GM21390 (cell line): ENCODE results near the gene DGKQ.
"Not testable (repeated sequence)": the region's sequence is repeated elsewhere in the genome, so short reads cannot be mapped to it uniquely, and the experiment has no call there.

Source experiments
- ATAC-seq: cut with Tn5 transposase; IDR thresholded peaks from one replicate; pipeline ENCODE4 v1.9.1; 2021; ENCODE audit not compliant: unreplicated experiment

DGKQ gene

DNA sequence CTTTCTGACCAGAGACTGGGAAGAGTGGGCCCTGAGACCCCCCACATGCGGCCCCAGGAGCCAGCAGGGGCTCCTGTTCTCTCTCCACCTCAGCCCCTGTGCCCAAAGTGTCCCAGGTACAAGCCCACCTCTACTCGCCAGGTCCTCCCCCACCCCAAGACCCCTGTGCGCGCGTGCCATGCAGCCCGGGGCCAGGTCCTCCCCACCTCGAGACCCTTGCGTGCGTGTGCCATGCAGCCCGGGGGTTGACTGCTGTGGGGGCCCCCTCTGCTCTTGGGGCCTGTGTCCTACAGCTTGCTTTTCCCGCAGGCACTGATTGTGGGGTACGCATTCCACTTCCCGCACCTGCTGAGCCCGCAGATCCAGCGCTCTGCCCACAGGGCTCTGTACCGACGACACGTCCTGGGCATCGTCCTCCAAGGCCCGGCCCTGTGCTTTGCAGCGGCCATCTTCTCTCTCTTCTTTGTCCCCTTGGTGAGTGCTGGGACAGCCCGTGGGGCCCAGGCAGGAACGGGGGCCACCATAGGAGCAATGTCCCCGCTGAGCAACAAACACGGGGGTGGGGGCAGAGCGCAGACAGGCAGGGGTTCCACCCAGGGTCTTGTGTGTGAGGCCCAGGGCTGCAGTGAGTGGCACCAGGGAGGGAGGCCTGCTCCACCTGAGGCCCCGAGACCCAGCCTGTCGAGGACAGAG is 20.3 kb downstream of the DGKQ start:
- ATAC-seq = no peak

DNA sequence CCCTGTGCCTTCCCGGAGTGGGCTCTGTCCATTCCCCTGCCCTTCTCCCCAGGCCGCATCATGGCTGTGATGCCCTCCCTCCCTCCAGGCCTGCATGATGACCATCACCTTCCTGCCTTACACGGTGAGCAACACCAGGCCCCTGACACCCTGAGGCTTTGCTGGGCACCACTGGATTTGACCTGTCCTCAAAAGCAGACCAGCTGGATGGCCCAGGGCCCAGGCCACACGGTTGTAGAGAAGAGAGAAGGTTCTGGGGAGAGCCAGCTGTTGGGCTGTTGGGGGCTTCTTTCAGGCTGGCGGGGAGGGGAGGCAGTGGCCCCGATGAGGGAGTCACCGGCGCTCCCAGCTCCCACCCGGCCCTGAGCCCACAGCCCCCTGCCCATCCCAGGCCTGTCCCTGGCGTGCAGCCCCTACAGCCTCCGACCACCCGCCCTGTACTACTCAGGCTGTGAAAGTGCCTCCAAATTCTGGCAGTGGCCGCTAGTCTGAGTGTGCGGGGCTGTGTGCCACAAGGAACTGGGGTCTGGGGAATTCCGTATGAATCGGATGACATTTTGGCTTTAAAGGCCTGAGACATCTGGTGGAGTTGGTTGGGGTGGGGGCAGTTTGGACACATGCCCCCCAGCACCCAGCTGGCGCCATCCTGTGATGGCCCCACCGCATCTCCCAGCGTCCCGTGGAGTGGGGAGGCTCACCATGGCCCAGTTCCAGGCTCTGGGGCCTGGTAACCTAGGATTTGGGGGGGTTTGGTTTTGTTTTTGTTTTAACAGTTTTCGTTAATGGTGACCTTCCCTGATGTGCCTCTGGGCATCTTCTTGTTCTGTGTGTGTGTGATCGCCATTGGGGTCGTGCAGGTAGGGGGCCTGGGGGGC is 21.5 kb downstream of the DGKQ start:
- ATAC-seq = no peak

DNA sequence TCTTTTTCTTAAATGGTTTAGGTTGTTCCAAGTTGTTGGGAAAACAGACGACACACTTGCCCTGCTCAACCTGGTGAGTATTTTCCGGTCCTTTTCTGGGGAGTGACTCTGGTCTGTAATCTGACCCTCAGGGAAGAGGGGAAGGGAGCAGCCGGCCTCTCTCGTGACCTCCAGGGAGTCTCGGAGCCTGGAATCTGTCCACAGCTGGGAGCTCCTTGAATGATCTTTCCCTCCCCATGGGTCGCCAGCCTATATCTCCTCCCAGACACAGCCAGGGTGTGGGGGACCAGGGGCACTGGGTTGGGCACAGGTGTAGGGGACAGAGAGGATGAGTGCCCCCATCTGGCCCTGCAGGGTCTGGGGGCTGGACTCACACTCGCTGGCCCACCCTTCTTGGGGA is 22.2 kb downstream of the DGKQ start:
- ATAC-seq = no peak

DNA sequence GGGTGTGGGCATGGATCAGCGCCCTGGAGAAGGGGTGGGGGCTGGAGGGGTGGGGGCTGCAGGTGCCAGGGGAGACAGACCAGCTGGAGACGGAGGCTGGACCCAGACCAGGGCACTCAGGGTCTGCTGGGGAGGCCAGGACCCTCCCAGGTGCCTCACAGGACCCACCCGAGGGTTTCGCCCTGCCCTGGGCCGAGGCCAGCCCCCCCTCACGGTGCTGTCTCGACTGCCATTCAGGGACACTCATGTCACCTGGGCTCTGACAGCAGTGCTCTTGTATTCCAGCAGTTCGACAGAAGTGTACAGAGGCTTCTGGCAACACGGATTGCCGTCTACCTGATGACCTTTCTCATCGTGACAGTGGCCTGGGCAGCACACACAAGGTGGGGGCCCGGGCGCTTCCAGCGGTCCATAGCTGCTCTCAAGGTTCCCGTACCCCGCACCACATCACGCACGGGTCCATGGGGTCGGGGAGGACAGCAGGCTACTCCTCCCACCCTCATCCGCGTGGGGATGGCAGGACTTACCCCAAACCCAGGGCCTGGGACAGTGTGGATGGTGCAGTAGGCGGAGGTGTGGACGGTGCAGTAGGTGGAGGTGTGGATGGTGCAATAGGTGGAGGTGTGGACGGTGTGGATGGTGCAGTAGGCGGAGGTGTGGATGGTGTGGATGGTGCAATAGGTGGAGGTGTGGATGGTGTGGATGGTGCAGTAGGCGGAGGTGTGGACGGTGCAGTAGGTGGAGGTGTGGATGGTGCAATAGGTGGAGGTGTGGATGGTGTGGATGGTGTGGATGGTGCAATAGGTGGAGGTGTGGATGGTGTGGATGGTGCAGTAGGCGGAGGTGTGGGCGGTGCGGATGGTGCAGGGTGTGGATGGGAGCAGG is 23.0 kb downstream of the DGKQ start:
- no peak for ATAC-seq

DNA sequence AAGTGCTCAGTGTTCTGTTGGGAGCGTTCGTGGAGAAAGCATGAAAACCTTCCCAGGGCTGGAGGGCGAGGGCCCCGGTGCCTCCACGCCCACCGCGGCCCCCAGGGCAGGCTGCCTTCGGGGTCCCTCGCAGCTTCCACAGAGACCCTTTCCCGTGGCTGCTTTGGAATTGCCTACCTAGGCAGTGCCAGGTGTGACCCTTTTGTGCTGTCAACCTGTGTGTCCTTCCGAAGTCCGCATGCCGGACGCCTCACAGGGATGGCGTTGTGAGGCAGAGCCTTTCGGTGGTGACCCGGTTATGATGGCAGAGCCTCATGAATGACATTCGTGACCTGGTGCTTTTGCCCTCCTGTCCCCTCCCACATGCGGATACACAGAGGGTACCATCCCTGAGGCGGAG is 23.7 kb downstream of the DGKQ start:
- no peak for ATAC-seq

DNA sequence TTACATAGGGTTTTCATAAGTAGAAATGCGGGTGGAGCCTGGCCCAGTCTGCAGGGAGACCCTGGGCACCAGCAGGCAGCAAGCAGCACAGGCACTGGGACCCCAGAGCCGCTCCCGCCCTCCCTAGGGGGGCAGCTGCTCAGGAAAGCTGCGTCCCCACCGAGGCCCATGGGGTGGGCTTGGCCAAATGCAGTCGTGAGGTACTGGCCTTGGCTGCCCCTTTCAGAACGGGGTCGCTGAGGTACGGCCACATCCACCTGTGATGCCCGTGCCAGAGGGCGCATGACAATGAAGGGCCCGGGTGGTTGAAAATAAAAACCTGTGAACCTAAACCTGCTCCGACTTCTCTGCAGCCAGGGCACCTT is 24.5 kb downstream of the DGKQ start:
- no peak for ATAC-seq

DNA sequence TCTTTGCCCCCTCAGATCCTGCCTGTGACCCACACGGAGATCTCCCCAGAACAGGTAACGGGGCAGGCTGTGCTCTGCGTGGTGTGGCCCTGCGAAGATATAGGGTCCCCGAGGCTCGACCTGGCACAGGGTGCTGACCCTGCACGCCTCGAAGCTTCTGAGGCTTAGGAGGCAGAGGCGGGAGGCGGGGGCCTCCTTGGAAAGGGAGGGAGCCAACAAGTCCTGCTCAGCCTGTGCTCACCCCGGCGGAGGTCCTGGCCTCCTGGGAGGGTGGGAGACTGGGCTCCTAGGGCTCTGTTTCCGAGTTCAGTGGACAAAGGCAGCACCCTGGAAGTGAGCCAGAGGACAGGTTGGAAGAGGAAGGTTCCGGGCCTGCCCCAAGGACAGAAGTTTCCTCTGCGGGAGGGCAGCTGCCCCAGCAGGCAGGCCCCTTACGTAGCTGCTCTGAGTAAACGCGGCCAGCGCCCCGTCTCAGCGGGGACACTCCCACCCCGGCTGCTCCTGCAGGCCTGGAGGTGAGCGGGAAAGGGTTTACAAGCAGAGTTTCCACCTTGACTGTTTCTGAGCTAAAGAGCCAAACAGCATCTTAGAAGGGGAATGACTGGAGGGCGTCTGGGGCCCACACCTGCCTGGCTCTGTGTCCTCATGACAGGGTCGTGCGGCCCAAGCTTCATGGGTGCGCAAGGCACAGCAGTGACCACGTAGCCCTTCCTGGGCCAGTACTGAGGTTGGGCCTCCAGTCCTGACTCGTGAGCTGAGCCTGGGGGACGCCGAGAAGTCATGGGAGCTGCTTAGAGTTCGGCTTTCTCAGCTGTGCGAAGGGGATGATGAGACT is 25.1 kb downstream of the DGKQ start:
- ATAC-seq = no peak

DNA sequence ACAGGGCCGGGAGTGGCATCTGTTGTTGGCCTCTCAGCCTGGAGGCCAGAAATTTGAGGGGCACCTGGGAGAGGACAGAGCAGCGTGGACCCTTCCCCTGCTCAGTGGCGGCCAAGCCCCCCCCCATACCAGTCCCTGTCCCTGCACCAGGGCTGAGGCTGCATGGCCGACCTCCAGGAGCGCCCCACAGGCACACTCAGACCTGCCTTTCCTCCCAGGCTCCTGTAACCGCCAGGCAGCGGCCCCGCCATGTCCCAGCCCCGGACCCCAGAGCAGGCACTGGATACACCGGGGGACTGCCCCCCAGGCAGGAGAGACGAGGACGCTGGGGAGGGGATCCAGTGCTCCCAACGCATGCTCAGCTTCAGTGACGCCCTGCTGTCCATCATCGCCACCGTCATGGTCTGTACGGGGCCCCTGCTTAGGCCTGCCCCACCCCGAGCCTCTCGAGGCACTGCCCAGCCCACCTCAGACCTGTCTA is 25.8 kb downstream of the DGKQ start:
- no peak for ATAC-seq

DNA sequence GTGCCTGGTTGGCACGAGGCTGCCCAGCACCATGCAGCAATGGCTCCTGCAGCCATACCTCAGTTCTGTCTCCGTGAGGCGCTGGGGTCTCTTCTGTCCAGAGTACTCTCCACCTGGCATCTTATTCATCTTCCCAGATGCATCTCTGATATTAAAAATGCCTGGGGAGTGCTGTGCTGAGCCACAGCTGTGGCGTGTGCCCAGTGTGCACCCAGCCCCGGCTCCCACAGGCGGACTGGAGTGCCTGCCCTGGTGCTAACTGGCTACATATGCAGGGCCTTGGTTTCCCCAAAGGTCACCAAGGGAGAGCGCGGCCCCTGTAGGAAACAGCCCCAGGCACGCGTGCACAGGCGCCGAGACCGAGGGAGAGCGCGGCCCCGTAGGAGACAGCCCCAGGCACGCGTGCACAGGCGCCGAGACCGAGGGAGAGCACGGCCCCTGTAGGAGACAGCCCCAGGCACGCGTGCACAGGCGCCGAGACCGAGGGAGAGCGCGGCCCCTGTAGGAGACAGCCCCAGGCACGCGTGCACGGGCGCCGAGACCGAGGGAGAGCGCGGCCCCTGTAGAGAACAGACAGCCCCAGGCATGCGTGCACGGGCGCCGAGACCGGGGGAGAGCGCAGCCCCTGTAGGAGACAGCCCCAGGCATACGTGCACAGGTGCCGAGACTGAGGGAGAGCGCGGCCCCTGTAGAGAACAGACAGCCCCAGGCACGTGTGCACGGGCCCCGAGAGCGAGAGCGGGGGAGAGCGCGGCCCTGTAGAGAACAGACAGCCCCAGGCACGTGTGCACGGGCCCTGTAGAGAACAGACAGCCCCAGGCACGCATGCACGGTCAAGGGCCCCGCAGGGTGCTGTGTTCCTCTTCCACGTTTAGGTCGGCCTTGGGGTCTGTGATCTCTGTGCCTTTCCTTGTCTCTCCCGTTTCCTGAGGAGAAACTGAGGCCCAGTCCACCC is 26.6 kb downstream of the DGKQ start:
- no peak for ATAC-seq

DNA sequence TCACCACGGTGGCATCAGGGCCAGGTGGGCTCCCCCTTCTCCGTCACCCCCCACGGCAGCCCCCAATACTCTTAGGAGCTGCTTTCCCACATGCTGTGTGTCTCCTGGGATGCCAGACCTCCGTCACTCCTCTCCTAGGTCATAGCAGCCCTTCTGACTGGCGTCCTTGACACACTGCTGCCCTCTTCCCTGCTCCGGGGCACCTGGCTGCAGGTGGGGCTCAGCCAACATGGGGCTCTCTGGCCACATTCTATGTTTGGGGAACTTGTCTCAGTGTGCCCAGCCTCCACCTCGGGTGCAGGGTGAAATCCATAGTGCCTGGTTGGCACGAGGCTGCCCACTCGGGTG is 27.3 kb downstream of the DGKQ start:
- no peak for ATAC-seq

DNA sequence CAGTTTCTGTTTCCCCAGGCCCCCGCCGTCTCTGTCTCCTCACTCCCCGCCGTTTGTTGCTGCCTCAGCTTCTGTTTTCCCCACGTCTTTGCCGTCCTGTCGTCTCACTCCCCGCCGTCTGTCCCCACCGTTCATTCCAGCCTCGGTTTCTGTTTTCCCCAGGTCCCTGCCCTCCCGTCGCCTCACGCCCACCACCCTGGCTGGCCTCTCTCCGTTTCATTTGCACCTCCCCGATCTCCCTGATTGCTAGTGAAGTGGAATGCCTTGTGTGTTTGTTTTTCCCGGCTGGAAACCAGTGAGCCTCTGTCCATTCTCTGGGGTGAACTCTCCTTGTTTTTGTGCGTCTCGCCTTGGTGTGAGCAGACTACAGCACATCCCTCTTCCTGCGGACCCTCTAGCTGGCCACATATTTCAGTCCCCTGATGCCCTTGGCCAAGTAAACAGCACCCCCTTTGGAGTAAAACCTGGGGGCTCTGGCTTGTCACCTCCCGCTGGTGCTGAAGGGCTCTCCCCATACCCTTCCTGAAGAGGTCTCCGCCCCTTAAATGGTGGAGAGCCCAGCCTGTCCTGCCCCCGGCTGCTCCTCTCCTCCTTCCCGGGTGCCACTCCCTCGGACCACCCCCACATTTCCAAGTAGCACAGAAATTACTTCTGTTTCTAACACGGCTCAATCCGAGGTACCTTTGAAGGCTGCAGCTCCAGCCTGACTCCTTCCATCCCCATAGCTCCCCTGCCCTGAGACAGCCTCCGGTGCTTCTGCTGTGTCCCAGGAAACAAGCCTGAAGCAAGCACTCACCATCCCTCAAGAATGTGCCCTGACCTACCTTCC is 27.9 kb downstream of the DGKQ start:
- ATAC-seq = no peak

DNA sequence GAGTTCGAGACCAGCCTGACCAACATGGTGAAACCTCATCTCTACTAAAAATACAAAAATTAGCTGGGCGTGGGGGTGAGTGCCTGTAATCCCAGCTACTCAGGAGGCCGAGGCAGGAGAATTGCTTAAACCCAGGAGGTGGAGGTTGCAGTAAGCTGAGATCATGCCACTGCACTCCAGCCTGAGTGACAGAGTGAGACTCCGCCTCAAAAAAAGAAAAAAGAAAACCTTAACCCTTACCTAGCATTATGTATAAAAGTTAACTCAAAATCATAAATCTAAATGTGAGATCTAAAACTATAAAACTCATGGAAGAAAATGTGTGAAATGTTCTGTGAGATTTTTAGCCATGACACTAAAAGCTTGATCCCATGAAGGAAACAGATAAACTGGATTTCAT is 33.9 kb downstream of the DGKQ start:
- ATAC-seq = not testable (repeated sequence)

DNA sequence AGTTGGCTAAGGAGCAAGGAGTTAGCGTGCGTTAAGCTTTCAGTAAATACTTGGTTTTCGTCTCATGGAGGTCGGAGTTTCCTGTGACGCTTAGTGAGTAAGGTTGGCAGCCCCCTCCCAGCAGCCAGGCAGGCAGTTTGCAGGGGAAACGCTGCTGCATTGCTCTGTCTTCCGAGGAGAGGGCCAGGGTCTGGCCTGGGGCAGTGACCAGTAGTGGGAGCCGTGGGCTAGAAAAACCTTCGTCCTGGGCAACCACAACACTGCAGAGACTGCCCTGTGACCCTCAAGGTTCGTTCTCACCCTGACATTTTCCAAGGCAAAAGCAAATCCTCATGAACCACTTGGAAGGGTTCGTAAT is 40.7 kb downstream of the DGKQ start:
- ATAC-seq = no peak

DNA sequence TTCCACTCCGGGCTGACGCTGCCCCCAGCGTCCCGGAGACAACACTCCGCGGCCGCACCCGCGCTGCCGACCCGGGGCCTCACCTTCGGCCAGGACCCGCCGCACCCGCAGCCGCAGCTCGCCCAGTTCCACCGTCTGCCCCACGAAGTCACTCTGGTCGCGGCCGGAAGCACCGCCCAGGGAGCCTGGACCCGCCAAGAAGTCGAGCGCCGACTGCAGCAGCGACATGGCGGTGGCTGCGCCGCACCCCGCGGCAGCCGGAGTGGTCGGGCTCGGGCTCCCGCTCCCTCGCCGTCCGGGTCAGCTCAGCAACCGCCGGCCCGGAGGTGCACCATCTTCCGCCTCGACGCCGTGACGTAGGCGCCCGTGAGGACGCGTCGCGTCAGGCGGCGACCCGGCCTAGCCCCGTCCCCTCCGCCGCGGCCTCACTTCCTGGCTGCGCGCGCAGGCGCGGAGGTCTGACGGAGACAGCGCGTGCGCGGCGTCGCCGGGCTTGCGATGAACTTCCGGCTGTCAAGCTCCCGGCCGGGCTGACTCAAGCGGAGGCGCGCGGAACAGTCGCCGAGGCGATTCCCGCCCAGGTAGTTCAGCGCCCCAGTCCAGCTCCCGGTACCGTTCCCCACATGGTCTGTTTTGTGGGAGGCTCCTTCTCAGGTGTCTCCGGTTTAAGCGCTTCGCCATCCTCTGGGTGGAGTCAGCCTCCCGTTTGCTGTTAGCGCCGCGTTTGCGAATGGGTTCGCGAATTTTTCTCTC is 41.2 kb downstream of the DGKQ start, which contains the start of the genes GAK and TMEM175:
Gene GAK, minus strand, starts transcription at position 357 of the 753 bp plus-strand sequence. Its CDS starts 129 bp downstream, at position 228.
Gene TMEM175, plus strand, starts transcription at position 501 of the 753 bp plus-strand sequence. CDS start 15,280 bp downstream, outside the sequence.
- peak; percentile 87 for ATAC-seq

DNA sequence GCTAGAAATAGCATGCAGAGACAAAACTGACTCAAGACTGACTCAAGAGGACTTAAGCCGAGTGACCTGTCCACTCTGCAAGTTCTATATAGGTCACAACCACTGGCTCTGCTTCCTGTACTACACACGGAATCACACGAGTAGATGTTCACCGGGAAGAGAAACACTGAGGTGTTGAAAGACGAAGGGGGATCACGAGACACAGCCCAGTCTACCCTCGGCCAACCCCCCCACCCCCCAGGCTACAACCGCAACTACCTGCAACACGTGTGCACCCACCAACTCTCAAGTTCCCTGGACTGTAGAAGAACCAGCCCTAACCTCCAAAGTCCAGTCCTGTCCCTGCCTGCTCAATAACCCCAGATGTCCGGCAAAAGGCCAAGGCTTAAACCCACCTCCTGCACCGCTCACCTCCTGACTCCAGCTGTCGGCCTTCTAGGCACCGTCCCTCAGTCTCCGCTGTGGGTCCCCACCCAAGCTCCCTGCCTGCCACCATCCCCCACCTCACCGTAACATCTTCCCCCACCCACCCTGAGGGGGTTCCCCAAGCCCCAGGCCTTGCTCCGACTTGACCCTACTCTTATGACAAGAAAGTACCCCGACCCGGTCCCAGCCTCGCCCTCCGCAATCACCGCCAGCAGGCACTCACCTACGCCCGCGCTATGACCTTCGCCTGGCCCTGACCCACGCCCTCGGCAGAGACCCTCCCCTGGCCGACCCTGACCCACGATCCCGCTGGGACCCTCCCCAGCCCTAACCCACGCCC is 42.0 kb downstream of the DGKQ start:
- peak; percentile 4 for ATAC-seq

DNA sequence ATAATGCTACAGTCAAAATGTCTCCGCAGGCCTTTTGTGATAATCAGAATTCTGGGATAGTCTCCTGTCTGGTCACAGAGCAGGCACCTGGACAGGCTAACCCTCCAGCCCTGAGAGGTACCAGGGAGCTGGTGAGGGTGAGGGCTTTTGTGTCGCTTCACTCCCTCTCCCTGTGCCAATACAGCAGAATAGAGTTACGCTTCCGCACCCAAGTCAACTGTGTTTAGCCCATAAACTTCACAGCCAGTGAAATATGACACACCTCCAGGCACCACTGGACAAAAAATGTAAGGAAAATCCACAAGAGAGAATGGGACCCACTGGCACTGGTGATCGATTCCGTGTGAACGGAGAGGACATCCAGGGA is 42.6 kb downstream of the DGKQ start:
- no peak for ATAC-seq

DNA sequence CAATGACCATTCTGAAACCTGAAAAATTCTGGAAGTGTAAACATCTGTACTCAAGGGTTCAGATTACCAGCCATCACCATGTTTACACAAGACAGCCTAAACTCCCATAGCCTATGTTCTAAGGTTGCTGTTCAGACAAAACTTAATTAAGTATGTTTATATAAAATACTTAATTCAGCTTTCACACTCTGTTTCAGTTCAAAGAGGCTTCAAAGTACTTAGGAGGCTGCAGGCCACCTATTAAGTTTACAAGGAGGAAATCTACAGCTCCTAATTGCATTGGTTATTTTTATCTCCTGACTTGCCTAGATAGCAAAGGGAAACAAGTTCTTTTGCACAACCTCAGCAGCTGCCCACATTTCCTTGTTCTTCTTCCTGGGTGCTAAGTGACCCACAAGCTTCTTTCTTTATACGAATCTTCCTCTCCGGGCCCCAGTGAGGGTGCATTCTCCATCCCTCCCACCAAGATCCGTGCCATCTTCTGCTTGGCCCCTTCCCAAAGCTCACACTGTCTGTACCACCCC is 43.3 kb downstream of the DGKQ start:
- no peak for ATAC-seq
